K562 (cell line): ENCODE data around the gene APBA2. TPM values are rescaled to one million over a fixed set of nuclear protein-coding genes. Genes with fewer than 3 reads are reported as not detected.

Experiments
- CBFA2T2 ChIP-seq: fragments of 450-650 bp; conservative IDR thresholded peaks from 2 replicates; pipeline ENCODE4 v1.6.1; 2017; ENCODE audit warnings: mild to moderate bottlenecking
- CREB1 ChIP-seq, 2 experiments: sonication (generic) in 1 of 2; formaldehyde crosslinking in 1 of 2; IDR thresholded peaks; 2 replicates each; pipeline versions ENCODE4 v1.6.1 to v1.8.0; 2012 to 2022; ENCODE audit warnings: inconsistent platforms in 1 of 2, mild to moderate bottlenecking in 1 of 2, missing genetic modification reagents in 1 of 2, moderate library complexity in 1 of 2
- GABPB1 ChIP-seq: sonication (generic); formaldehyde crosslinking; IDR thresholded peaks from 2 replicates; pipeline ENCODE4 v1.8.0; 2022; ENCODE audit warnings: mild to moderate bottlenecking, missing genetic modification reagents
- HIVEP1 ChIP-seq: fragments of 250-450 bp; sonication (Bioruptor Pico); IDR thresholded peaks from 2 replicates; pipeline ENCODE4 v1.4.0; 2020; ENCODE audit warnings: mild to moderate bottlenecking
- SAFB2 ChIP-seq: fragments of 200-400 bp; formaldehyde crosslinking; IDR thresholded peaks from 2 replicates; pipeline ENCODE4 v1.6.1; 2018; ENCODE audit warnings: borderline replicate concordance, low read length, low read depth, moderate library complexity; ENCODE audit not compliant: severe bottlenecking
- TRIM28 ChIP-seq: fragments of 450-650 bp; IDR thresholded peaks from 2 replicates; pipeline ENCODE4 v1.6.1; 2017
- XRCC5 ChIP-seq: fragments of 200-400 bp; formaldehyde crosslinking; IDR thresholded peaks from 2 replicates; pipeline ENCODE4 v1.6.1; 2017; ENCODE audit warnings: low read depth, mild to moderate bottlenecking, low read length
- ZC3H11A ChIP-seq: IDR thresholded peaks from 2 replicates; pipeline ENCODE4 v1.6.1; 2012; ENCODE audit warnings: low read depth, low read length, improper control_type of control experiment
- ZNF324 ChIP-seq: fragments of 250-450 bp; sonication (Bioruptor Pico); IDR thresholded peaks from 2 replicates; pipeline ENCODE4 v1.4.0; 2020; ENCODE audit warnings: mild to moderate bottlenecking
- polyA plus RNA-seq, 8 experiments: library from polyadenylated mRNA; depleted of rRNA in 4 of 8; stranded (reverse) in 5 of 8; unstranded in 3 of 8; fragments of >200 nt; fragmentation: Nextera tagmentation in 2 of 8; fragmentation: Illumina TruSeq in 1 of 8; extraction: Ambion mirVana in 2 of 8; extraction: Trizol in 1 of 8; gene quantifications; 2 replicates each; pipeline versions ENCODE4 v1.2.1 to v1.2.3, GENCODE V29; 2011 to 2014; ENCODE audit warnings: inconsistent platforms in 1 of 8, missing spikeins in 1 of 8
- total RNA-seq, 7 experiments: library from RNA; depleted of rRNA in 6 of 7; stranded (reverse); fragments of >200 nt in 6 of 7; fragmentation: Illumina TruSeq in 2 of 7; extraction: Trizol in 2 of 7; gene quantifications; 2 replicates each; pipeline versions ENCODE4 v1.2.1 to v1.2.3, GENCODE V29; 2011 to 2021; ENCODE audit warnings: low replicate concordance in 1 of 7
- TF ChIP-seq, protein P1 (sequence below), 2 experiments: fragments of 250-450 bp in 1 of 2; fragments of 450-650 bp in 1 of 2; sonication (Bioruptor Pico) in 1 of 2; IDR thresholded peaks; 2 replicates each; pipeline versions ENCODE4 v1.6.1 to v1.8.0; 2016 to 2021; ENCODE audit warnings: mild to moderate bottlenecking in 2 of 2, moderate library complexity in 2 of 2, missing compliant biosample characterization in 1 of 2, missing genetic modification characterization in 1 of 2
- TF ChIP-seq, protein P2 (sequence below): fragments of 250-450 bp; sonication (Bioruptor Pico); IDR thresholded peaks from 2 replicates; pipeline ENCODE4 v1.5.0; 2022; ENCODE audit warnings: mild to moderate bottlenecking
- TF ChIP-seq, protein P3 (sequence below): sonication (generic); formaldehyde crosslinking; IDR thresholded peaks from 2 replicates; pipeline ENCODE4 v1.8.1; 2022; ENCODE audit warnings: missing genetic modification reagents
- TF ChIP-seq, protein P4 (sequence below): IDR thresholded peaks from 2 replicates; pipeline ENCODE4 v1.6.1; 2014; ENCODE audit warnings: antibody characterized with exemption
- TF ChIP-seq, protein P5 (sequence below): fragments of 200-800 bp; sonication (Bioruptor generic); IDR thresholded peaks from 2 replicates; pipeline ENCODE4 v1.6.1; 2017; ENCODE audit warnings: missing genetic modification characterization, missing compliant biosample characterization
- TF ChIP-seq, protein P6 (sequence below): sonication (generic); formaldehyde crosslinking; IDR thresholded peaks from 2 replicates; pipeline ENCODE4 v1.8.0; 2022; ENCODE audit warnings: missing genetic modification reagents, mild to moderate bottlenecking, moderate library complexity, borderline replicate concordance
- TF ChIP-seq, protein P7 (sequence below): fragments of 450-650 bp; IDR thresholded peaks from 2 replicates; pipeline ENCODE4 v1.6.1; 2016; ENCODE audit warnings: mild to moderate bottlenecking

APBA2 gene
- total and polyA plus RNA-seq, 9 of the 15 experiments (the other 6 are each of a cell fraction or from before 2014, with no cell fraction given), result 0.24 to 40.9 (median 25.2) TPM

DNA sequence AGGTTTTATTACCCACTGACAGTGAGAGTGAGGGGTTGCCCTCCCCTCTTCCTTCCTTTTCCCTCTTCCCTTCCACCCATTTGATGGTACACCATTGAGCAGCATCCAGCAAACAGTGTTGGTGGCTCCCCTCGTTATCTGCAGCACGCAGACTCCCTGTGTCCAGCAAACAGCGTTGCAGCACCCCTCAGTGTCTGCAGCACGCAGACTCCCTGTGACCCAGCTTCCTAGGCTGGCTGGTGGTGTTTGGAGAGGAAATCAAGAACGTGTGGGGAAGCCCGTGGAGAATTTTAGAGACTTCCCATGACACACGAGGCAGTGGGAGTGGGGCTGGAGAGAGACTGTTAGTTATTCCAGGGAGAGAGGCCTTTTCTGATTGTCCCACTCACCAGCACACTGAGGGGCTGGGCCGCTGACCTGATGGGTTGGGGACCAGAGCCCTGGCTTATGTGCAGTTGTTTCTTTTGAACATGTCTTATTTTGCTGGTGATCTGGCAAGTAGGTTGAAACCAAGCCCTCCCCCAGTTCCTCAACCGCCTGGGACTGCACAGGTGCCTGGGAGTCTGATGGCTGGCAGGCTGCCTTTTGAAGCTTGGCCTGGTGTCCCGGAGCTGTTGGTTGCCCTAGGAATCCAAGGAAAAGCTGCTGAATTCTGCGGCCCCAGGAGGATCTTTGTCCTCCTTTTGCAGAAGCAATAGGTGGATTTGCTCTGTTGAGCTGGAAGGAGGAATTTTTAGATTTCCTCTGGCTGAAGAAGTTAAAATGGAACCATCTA, 19.0 kb downstream of the APBA2 start (continued):
- TF ChIP-seq, protein P1, sequence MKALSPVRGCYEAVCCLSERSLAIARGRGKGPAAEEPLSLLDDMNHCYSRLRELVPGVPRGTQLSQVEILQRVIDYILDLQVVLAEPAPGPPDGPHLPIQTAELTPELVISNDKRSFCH (CRISPR knock-in tag; IDR thresholded peaks at IDR 0.05), result no peak
- TF ChIP-seq, protein P1 (tag; IDR thresholded peaks at IDR 0.05), result no peak
- TF ChIP-seq ZNF324 (no peak), HIVEP1 (CRISPR knock-in tag) (no peak), ZC3H11A (no peak), SAFB2 (no peak), CBFA2T2 (peak; percentile 76), CREB1 (IDR thresholded peaks at IDR 0.05) (no peak), CREB1 (CRISPR knock-in tag; IDR thresholded peaks at IDR 0.05) (no peak), GABPB1 (CRISPR knock-in tag) (no peak), XRCC5 (0 out of 2 replicates have a peak, but pooled peaks have one; percentile 46), TRIM28 (no peak)
- TF ChIP-seq, protein P2, sequence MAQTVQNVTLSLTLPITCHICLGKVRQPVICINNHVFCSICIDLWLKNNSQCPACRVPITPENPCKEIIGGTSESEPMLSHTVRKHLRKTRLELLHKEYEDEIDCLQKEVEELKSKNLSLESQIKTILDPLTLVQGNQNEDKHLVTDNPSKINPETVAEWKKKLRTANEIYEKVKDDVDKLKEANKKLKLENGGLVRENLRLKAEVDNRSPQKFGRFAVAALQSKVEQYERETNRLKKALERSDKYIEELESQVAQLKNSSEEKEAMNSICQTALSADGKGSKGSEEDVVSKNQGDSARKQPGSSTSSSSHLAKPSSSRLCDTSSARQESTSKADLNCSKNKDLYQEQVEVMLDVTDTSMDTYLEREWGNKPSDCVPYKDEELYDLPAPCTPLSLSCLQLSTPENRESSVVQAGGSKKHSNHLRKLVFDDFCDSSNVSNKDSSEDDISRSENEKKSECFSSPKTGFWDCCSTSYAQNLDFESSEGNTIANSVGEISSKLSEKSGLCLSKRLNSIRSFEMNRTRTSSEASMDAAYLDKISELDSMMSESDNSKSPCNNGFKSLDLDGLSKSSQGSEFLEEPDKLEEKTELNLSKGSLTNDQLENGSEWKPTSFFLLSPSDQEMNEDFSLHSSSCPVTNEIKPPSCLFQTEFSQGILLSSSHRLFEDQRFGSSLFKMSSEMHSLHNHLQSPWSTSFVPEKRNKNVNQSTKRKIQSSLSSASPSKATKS, result no peak
- TF ChIP-seq, protein P3, sequence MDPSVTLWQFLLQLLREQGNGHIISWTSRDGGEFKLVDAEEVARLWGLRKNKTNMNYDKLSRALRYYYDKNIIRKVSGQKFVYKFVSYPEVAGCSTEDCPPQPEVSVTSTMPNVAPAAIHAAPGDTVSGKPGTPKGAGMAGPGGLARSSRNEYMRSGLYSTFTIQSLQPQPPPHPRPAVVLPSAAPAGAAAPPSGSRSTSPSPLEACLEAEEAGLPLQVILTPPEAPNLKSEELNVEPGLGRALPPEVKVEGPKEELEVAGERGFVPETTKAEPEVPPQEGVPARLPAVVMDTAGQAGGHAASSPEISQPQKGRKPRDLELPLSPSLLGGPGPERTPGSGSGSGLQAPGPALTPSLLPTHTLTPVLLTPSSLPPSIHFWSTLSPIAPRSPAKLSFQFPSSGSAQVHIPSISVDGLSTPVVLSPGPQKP, result no peak
- TF ChIP-seq, protein P4, sequence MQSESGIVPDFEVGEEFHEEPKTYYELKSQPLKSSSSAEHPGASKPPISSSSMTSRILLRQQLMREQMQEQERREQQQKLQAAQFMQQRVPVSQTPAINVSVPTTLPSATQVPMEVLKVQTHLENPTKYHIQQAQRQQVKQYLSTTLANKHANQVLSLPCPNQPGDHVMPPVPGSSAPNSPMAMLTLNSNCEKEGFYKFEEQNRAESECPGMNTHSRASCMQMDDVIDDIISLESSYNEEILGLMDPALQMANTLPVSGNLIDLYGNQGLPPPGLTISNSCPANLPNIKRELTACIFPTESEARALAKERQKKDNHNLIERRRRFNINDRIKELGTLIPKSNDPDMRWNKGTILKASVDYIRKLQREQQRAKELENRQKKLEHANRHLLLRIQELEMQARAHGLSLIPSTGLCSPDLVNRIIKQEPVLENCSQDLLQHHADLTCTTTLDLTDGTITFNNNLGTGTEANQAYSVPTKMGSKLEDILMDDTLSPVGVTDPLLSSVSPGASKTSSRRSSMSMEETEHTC, result no peak
- TF ChIP-seq, protein P5, sequence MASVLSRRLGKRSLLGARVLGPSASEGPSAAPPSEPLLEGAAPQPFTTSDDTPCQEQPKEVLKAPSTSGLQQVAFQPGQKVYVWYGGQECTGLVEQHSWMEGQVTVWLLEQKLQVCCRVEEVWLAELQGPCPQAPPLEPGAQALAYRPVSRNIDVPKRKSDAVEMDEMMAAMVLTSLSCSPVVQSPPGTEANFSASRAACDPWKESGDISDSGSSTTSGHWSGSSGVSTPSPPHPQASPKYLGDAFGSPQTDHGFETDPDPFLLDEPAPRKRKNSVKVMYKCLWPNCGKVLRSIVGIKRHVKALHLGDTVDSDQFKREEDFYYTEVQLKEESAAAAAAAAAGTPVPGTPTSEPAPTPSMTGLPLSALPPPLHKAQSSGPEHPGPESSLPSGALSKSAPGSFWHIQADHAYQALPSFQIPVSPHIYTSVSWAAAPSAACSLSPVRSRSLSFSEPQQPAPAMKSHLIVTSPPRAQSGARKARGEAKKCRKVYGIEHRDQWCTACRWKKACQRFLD (CRISPR knock-in tag), result no peak
- TF ChIP-seq, protein P6, sequence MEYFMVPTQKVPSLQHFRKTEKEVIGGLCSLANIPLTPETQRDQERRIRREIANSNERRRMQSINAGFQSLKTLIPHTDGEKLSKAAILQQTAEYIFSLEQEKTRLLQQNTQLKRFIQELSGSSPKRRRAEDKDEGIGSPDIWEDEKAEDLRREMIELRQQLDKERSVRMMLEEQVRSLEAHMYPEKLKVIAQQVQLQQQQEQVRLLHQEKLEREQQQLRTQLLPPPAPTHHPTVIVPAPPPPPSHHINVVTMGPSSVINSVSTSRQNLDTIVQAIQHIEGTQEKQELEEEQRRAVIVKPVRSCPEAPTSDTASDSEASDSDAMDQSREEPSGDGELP (CRISPR knock-in tag), result peak; percentile 53; the same call in 1 of the 2 replicates
- TF ChIP-seq, protein P7, sequence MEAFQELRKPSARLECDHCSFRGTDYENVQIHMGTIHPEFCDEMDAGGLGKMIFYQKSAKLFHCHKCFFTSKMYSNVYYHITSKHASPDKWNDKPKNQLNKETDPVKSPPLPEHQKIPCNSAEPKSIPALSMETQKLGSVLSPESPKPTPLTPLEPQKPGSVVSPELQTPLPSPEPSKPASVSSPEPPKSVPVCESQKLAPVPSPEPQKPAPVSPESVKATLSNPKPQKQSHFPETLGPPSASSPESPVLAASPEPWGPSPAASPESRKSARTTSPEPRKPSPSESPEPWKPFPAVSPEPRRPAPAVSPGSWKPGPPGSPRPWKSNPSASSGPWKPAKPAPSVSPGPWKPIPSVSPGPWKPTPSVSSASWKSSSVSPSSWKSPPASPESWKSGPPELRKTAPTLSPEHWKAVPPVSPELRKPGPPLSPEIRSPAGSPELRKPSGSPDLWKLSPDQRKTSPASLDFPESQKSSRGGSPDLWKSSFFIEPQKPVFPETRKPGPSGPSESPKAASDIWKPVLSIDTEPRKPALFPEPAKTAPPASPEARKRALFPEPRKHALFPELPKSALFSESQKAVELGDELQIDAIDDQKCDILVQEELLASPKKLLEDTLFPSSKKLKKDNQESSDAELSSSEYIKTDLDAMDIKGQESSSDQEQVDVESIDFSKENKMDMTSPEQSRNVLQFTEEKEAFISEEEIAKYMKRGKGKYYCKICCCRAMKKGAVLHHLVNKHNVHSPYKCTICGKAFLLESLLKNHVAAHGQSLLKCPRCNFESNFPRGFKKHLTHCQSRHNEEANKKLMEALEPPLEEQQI, result no peak
